Sigmoid colon (tissue), 4 donors: ENCODE results near the gene HPCAL1.

ENCODE experiments used
- CTCF ChIP-seq, 4 experiments: fragments of 450-650 bp in 3 of 4; fragments of 200-600 bp in 1 of 4; IDR thresholded peaks; one replicate each; pipeline ENCODE4 v1.5.1; 2016 to 2019; ENCODE audit warnings: antibody characterized with exemption in 4 of 4, mild to moderate bottlenecking in 3 of 4, moderate library complexity in 2 of 4
- POLR2A ChIP-seq, 2 donors: fragments of 450-650 bp; IDR thresholded peaks; one replicate each; pipeline ENCODE4 v1.6.1; 2016; ENCODE audit warnings: antibody characterized with exemption in 2 of 2, mild to moderate bottlenecking in 2 of 2, moderate library complexity in 2 of 2
- POLR2AphosphoS5 ChIP-seq, 4 donors: sonication (generic); formaldehyde crosslinking; IDR thresholded peaks; one replicate each; pipeline ENCODE4 v1.6.1; 2017; ENCODE audit warnings: antibody characterized with exemption in 4 of 4

- TF ChIP-seq CTCF (IDR thresholded peaks at IDR 0.05), result no peak
- TF ChIP-seq POLR2AphosphoS5 (IDR thresholded peaks at IDR 0.05), result no peak
- TF ChIP-seq POLR2A (IDR thresholded peaks at IDR 0.05), result no peak
Measured at GRCh38 chr2:10297191-10297830, 5.4 kb upstream of the HPCAL1 start.
